ENCODE measurements around the gene ARHGEF40. TPM values are rescaled to one million over a fixed set of nuclear protein-coding genes. Genes with fewer than 3 reads are reported as not detected.
A peak's percentile ranks its signal among the peaks of the same experiment; 100 is the strongest.

The ARHGEF40 gene
- total RNA-seq, 1 experiment from 2014 or later = 74.2 TPM

DNA sequence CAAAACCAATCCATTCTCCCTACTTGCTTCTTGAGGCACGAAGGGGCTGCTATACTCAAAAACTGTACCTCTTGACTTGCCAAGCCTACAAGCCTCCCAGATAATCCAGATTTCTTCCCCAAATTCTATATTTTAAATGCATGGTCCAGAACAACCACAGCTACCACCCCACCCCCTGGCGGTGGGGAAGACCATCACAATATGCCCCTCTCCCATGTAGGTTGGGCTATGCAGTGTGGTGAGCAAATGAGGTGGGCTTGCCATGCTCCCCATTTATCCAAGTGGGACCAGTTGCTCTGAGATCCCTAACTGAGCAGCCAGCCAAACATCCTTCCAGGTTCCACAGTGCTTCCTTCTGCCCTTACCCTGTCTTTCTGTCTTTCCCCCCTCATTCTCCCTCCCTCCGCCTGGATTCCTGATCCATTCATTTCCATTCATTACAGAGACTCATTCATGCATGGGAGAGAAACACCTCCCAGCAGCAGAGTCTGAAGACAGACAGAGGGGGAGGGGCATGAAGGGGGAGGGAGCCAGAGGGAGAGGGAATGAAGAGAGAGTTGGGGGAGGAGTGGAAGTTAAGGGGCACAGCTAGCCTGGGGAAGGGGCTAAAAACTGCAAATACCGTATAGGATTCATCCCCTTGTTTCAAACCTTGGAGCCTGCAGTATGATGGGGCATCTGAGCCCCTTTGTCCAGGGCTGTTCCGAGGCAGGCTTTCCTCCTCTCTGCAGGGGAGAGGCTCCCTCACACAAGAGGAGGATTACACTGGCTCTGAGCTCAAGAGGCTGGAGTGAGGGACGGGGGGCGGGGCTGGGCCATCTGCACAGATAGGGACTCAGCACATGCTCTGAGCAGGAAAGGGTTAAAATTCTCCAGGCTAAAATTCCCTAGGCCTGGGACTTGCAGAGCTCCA is 23.9 kb downstream of the ARHGEF40 start (continued):
- TF ChIP-seq, protein P1, sequence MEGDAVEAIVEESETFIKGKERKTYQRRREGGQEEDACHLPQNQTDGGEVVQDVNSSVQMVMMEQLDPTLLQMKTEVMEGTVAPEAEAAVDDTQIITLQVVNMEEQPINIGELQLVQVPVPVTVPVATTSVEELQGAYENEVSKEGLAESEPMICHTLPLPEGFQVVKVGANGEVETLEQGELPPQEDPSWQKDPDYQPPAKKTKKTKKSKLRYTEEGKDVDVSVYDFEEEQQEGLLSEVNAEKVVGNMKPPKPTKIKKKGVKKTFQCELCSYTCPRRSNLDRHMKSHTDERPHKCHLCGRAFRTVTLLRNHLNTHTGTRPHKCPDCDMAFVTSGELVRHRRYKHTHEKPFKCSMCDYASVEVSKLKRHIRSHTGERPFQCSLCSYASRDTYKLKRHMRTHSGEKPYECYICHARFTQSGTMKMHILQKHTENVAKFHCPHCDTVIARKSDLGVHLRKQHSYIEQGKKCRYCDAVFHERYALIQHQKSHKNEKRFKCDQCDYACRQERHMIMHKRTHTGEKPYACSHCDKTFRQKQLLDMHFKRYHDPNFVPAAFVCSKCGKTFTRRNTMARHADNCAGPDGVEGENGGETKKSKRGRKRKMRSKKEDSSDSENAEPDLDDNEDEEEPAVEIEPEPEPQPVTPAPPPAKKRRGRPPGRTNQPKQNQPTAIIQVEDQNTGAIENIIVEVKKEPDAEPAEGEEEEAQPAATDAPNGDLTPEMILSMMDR (IDR thresholded peaks at IDR 0.05) = 0 out of 2 replicates have a peak, but pooled peaks have one; percentile 38
- no peak for TF ChIP-seq JAZF1 (CRISPR knock-in tag; IDR thresholded peaks at IDR 0.05)
- TF ChIP-seq ZNF416 (CRISPR knock-in tag; IDR thresholded peaks at IDR 0.05) = no peak
- no peak for TF ChIP-seq TCF7 (CRISPR knock-in tag; IDR thresholded peaks at IDR 0.05; ENCODE audit: low read depth)
- no peak for TF ChIP-seq FOXJ3 (CRISPR knock-in tag; IDR thresholded peaks at IDR 0.05; ENCODE audit: borderline replicate concordance)
- peak; percentile 51; the same call in 1 of the 2 replicates for TF ChIP-seq SP1 (CRISPR knock-in tag; conservative IDR thresholded peaks at IDR 0.05)
- TF ChIP-seq ZSCAN18 (CRISPR knock-in tag; IDR thresholded peaks at IDR 0.05) = no peak
- TF ChIP-seq ETV6 (CRISPR knock-in tag; IDR thresholded peaks at IDR 0.05) = peak; percentile 22; the same call in 1 of the 2 replicates
- TF ChIP-seq KAT7 (CRISPR knock-in tag; IDR thresholded peaks at IDR 0.05; ENCODE audit: borderline replicate concordance) = no peak
- TF ChIP-seq SOX15 (CRISPR knock-in tag; IDR thresholded peaks at IDR 0.05) = no peak
- TF ChIP-seq, protein P2, sequence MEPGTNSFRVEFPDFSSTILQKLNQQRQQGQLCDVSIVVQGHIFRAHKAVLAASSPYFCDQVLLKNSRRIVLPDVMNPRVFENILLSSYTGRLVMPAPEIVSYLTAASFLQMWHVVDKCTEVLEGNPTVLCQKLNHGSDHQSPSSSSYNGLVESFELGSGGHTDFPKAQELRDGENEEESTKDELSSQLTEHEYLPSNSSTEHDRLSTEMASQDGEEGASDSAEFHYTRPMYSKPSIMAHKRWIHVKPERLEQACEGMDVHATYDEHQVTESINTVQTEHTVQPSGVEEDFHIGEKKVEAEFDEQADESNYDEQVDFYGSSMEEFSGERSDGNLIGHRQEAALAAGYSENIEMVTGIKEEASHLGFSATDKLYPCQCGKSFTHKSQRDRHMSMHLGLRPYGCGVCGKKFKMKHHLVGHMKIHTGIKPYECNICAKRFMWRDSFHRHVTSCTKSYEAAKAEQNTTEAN (CRISPR knock-in tag; IDR thresholded peaks at IDR 0.05) = no peak
- TF ChIP-seq TEAD1 (CRISPR knock-in tag; IDR thresholded peaks at IDR 0.05) = 0 out of 2 replicates have a peak, but pooled peaks have one; percentile 21
- 0 out of 2 replicates have a peak, but pooled peaks have one; percentile 11 for TF ChIP-seq USF2 (CRISPR knock-in tag; IDR thresholded peaks at IDR 0.05)
- TF ChIP-seq ZNF232 (CRISPR knock-in tag; IDR thresholded peaks at IDR 0.05) = no peak
- TF ChIP-seq TEAD4 (CRISPR knock-in tag; IDR thresholded peaks at IDR 0.05) = no peak
- TF ChIP-seq NFATC4 (CRISPR knock-in tag; IDR thresholded peaks at IDR 0.05) = no peak
- no peak for TF ChIP-seq ZBTB21 (CRISPR knock-in tag; IDR thresholded peaks at IDR 0.05; ENCODE audit: borderline replicate concordance)
- no peak for TF ChIP-seq FOXK1 (CRISPR knock-in tag; IDR thresholded peaks at IDR 0.05)
- no peak for TF ChIP-seq FOXP4 (CRISPR knock-in tag; IDR thresholded peaks at IDR 0.05)
- TF ChIP-seq ATF1 (CRISPR knock-in tag; IDR thresholded peaks at IDR 0.05) = no peak
- TF ChIP-seq, protein P3, sequence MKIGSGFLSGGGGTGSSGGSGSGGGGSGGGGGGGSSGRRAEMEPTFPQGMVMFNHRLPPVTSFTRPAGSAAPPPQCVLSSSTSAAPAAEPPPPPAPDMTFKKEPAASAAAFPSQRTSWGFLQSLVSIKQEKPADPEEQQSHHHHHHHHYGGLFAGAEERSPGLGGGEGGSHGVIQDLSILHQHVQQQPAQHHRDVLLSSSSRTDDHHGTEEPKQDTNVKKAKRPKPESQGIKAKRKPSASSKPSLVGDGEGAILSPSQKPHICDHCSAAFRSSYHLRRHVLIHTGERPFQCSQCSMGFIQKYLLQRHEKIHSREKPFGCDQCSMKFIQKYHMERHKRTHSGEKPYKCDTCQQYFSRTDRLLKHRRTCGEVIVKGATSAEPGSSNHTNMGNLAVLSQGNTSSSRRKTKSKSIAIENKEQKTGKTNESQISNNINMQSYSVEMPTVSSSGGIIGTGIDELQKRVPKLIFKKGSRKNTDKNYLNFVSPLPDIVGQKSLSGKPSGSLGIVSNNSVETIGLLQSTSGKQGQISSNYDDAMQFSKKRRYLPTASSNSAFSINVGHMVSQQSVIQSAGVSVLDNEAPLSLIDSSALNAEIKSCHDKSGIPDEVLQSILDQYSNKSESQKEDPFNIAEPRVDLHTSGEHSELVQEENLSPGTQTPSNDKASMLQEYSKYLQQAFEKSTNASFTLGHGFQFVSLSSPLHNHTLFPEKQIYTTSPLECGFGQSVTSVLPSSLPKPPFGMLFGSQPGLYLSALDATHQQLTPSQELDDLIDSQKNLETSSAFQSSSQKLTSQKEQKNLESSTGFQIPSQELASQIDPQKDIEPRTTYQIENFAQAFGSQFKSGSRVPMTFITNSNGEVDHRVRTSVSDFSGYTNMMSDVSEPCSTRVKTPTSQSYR (CRISPR knock-in tag; IDR thresholded peaks at IDR 0.05) = no peak
- no peak for TF ChIP-seq CBFB (CRISPR knock-in tag; IDR thresholded peaks at IDR 0.05; ENCODE audit: low read depth)
- TF ChIP-seq RORB (CRISPR knock-in tag; IDR thresholded peaks at IDR 0.05) = no peak
- no peak for TF ChIP-seq ESRRA (CRISPR knock-in tag; IDR thresholded peaks at IDR 0.05; ENCODE audit: borderline replicate concordance)
- no peak for TF ChIP-seq OVOL2 (CRISPR knock-in tag; IDR thresholded peaks at IDR 0.05; ENCODE audit: borderline replicate concordance)
- TF ChIP-seq, protein P4, sequence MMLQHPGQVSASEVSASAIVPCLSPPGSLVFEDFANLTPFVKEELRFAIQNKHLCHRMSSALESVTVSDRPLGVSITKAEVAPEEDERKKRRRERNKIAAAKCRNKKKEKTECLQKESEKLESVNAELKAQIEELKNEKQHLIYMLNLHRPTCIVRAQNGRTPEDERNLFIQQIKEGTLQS (CRISPR knock-in tag; conservative IDR thresholded peaks at IDR 0.05) = no peak
- no peak for TF ChIP-seq E2F1 (CRISPR knock-in tag; IDR thresholded peaks at IDR 0.05)

Measured in WTC11 (cell line).